Measurements from ENCODE around the gene SYNGR4. TPM values are rescaled to one million over a fixed set of nuclear protein-coding genes. Genes with fewer than 3 reads are reported as not detected.

The SYNGR4 gene
- total RNA-seq, 1 experiment from 2014 or later, result not detected

DNA sequence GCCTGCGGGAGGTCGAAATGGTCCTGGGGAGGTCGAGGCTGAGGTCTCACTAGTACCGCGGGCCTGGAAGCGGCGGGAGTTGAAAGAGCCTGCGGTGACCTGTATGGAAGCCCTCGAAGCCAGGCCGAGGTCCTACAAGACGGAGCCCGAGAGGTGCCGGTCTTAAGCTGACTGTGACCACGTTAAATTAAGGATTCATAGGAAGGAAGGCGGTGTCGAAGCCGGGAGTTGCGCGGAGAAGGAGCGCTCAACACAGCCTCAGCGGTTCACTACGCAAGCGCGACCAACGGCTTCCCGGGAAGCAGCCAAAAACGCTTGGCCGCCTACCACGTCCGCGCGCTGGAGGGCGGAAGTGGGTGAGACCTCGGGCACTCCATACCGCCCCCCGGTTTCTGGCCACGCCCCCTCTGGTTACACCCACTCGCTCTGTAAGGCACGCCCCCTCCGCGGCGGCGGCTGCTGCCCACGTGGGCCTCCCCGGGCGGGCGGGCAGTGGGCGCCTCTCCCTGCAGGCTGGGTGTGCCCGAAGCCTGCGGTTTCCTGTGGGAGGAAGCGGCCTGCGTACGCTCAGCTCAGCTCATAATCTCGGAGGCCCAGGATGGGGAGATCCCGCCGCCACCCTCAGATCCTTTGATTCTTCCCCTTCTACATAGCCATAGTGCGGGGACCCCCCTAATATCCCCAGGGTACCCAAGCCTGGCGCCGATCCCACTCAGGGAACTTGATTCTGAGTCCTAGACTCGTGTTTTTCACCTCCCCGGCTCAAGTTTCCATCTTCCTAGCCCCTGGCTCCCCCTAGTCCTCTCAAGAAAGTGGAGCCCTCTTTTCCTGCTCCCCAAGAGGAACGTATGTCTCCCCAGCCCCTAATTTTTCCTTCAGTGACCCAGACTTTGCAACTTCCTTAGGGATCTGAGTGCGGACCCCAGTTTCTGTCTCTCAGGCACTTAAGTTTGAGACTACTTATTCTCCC lies 42.3 kb upstream of the SYNGR4 start:
- ChIA-PET POLR2A (interaction anchor here (1.0 to 1.8 kb wide), 6 partner anchors 7 to 267 kb away, joined by 3 to 16 read pairs (median 3); partner anchors contain the start of gene KDELR1), CTCF (interaction anchor here (0.6 to 12.8 kb wide), 22 partner anchors 7 to 267 kb away, joined by 3 to 404 read pairs (median 4); partner anchors contain the start of genes KDELR1, SYNGR4 and TMEM143)
- peaks cover 43% of the 10 kb centered on the region for H3K27me3 Mint-ChIP-seq (ENCODE audit: low read depth)
- peaks cover 53% of the 10 kb centered on the region for H3K4me1 Mint-ChIP-seq
- no peaks in the 10 kb centered on the region for H3K36me3 Mint-ChIP-seq
- H3K4me3 Mint-ChIP-seq, result peak overlapping the region; percentile 91
- H3K27ac Mint-ChIP-seq, result peak overlapping the region; percentile 98
- H3K9me3 Mint-ChIP-seq, result no peaks in the 10 kb centered on the region
- ATAC-seq (peak; percentile 56), DNase-seq (ENCODE audit: low spot score) (peak; percentile 97)
- TF ChIP-seq, protein P1, sequence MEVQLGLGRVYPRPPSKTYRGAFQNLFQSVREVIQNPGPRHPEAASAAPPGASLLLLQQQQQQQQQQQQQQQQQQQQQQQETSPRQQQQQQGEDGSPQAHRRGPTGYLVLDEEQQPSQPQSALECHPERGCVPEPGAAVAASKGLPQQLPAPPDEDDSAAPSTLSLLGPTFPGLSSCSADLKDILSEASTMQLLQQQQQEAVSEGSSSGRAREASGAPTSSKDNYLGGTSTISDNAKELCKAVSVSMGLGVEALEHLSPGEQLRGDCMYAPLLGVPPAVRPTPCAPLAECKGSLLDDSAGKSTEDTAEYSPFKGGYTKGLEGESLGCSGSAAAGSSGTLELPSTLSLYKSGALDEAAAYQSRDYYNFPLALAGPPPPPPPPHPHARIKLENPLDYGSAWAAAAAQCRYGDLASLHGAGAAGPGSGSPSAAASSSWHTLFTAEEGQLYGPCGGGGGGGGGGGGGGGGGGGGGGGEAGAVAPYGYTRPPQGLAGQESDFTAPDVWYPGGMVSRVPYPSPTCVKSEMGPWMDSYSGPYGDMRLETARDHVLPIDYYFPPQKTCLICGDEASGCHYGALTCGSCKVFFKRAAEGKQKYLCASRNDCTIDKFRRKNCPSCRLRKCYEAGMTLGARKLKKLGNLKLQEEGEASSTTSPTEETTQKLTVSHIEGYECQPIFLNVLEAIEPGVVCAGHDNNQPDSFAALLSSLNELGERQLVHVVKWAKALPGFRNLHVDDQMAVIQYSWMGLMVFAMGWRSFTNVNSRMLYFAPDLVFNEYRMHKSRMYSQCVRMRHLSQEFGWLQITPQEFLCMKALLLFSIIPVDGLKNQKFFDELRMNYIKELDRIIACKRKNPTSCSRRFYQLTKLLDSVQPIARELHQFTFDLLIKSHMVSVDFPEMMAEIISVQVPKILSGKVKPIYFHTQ (CRISPR knock-in tag; IDR thresholded peaks at IDR 0.05), result no peak
- TF ChIP-seq TEAD1 (CRISPR knock-in tag; IDR thresholded peaks at IDR 0.05), result peak; percentile 10; the same call in 1 of the 2 replicates
- TF ChIP-seq OVOL2 (CRISPR knock-in tag; IDR thresholded peaks at IDR 0.05; ENCODE audit: borderline replicate concordance), result no peak
- TF ChIP-seq, protein P2, sequence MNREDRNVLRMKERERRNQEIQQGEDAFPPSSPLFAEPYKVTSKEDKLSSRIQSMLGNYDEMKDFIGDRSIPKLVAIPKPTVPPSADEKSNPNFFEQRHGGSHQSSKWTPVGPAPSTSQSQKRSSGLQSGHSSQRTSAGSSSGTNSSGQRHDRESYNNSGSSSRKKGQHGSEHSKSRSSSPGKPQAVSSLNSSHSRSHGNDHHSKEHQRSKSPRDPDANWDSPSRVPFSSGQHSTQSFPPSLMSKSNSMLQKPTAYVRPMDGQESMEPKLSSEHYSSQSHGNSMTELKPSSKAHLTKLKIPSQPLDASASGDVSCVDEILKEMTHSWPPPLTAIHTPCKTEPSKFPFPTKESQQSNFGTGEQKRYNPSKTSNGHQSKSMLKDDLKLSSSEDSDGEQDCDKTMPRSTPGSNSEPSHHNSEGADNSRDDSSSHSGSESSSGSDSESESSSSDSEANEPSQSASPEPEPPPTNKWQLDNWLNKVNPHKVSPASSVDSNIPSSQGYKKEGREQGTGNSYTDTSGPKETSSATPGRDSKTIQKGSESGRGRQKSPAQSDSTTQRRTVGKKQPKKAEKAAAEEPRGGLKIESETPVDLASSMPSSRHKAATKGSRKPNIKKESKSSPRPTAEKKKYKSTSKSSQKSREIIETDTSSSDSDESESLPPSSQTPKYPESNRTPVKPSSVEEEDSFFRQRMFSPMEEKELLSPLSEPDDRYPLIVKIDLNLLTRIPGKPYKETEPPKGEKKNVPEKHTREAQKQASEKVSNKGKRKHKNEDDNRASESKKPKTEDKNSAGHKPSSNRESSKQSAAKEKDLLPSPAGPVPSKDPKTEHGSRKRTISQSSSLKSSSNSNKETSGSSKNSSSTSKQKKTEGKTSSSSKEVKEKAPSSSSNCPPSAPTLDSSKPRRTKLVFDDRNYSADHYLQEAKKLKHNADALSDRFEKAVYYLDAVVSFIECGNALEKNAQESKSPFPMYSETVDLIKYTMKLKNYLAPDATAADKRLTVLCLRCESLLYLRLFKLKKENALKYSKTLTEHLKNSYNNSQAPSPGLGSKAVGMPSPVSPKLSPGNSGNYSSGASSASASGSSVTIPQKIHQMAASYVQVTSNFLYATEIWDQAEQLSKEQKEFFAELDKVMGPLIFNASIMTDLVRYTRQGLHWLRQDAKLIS (CRISPR knock-in tag; IDR thresholded peaks at IDR 0.05; ENCODE audit: borderline replicate concordance), result no peak
- TF ChIP-seq ZNF138 (CRISPR knock-in tag; conservative IDR thresholded peaks at IDR 0.05), result no peak
- peak; percentile 13; the same call in 1 of the 2 replicates for TF ChIP-seq ESRRA (CRISPR knock-in tag; IDR thresholded peaks at IDR 0.05; ENCODE audit: borderline replicate concordance)
- TF ChIP-seq, protein P3, sequence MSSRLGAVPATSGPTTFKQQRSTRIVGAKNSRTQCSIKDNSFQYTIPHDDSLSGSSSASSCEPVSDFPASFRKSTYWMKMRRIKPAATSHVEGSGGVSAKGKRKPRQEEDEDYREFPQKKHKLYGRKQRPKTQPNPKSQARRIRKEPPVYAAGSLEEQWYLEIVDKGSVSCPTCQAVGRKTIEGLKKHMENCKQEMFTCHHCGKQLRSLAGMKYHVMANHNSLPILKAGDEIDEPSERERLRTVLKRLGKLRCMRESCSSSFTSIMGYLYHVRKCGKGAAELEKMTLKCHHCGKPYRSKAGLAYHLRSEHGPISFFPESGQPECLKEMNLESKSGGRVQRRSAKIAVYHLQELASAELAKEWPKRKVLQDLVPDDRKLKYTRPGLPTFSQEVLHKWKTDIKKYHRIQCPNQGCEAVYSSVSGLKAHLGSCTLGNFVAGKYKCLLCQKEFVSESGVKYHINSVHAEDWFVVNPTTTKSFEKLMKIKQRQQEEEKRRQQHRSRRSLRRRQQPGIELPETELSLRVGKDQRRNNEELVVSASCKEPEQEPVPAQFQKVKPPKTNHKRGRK (CRISPR knock-in tag; IDR thresholded peaks at IDR 0.05; ENCODE audit: borderline replicate concordance), result no peak
- TF ChIP-seq, protein P4, sequence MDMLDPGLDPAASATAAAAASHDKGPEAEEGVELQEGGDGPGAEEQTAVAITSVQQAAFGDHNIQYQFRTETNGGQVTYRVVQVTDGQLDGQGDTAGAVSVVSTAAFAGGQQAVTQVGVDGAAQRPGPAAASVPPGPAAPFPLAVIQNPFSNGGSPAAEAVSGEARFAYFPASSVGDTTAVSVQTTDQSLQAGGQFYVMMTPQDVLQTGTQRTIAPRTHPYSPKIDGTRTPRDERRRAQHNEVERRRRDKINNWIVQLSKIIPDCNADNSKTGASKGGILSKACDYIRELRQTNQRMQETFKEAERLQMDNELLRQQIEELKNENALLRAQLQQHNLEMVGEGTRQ (CRISPR knock-in tag; IDR thresholded peaks at IDR 0.05), result peak; percentile 89
- TF ChIP-seq ZNF423 (CRISPR knock-in tag; IDR thresholded peaks at IDR 0.05), result peak; percentile 46; the same call in 1 of the 2 replicates
- TF ChIP-seq NR3C1 (CRISPR knock-in tag; conservative IDR thresholded peaks at IDR 0.05; ENCODE audit: low read depth), result no peak
- TF ChIP-seq FOXP1 (CRISPR knock-in tag; IDR thresholded peaks at IDR 0.05; ENCODE audit: borderline replicate concordance), result peak; percentile 82; the same call in 1 of the 2 replicates
- no peak for TF ChIP-seq NR2C2 (CRISPR knock-in tag; IDR thresholded peaks at IDR 0.05)
- peak; percentile 6; the same call in 1 of the 2 replicates for TF ChIP-seq ZNF232 (CRISPR knock-in tag; IDR thresholded peaks at IDR 0.05)
- TF ChIP-seq, protein P5, sequence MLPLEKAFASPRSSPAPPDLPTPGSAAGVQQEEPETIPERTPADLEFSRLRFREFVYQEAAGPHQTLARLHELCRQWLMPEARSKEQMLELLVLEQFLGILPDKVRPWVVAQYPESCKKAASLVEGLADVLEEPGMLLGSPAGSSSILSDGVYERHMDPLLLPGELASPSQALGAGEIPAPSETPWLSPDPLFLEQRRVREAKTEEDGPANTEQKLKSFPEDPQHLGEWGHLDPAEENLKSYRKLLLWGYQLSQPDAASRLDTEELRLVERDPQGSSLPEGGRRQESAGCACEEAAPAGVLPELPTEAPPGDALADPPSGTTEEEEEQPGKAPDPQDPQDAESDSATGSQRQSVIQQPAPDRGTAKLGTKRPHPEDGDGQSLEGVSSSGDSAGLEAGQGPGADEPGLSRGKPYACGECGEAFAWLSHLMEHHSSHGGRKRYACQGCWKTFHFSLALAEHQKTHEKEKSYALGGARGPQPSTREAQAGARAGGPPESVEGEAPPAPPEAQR (CRISPR knock-in tag; IDR thresholded peaks at IDR 0.05), result no peak
- no peak for TF ChIP-seq RELA (CRISPR knock-in tag; IDR thresholded peaks at IDR 0.05; ENCODE audit: borderline replicate concordance)
- TF ChIP-seq, protein P6, sequence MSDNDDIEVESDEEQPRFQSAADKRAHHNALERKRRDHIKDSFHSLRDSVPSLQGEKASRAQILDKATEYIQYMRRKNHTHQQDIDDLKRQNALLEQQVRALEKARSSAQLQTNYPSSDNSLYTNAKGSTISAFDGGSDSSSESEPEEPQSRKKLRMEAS (CRISPR knock-in tag; IDR thresholded peaks at IDR 0.05), result peak; percentile 86
- peak; percentile 47; the same call in 1 of the 2 replicates for TF ChIP-seq FOXK1 (CRISPR knock-in tag; IDR thresholded peaks at IDR 0.05)
- 0 out of 2 replicates have a peak, but pooled peaks have one; percentile 17 for TF ChIP-seq NFE2L1 (CRISPR knock-in tag; IDR thresholded peaks at IDR 0.05)
- TF ChIP-seq, protein P7, sequence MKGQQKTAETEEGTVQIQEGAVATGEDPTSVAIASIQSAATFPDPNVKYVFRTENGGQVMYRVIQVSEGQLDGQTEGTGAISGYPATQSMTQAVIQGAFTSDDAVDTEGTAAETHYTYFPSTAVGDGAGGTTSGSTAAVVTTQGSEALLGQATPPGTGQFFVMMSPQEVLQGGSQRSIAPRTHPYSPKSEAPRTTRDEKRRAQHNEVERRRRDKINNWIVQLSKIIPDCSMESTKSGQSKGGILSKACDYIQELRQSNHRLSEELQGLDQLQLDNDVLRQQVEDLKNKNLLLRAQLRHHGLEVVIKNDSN (CRISPR knock-in tag; IDR thresholded peaks at IDR 0.05), result peak; percentile 90
- no peak for TF ChIP-seq EMX1 (CRISPR knock-in tag; IDR thresholded peaks at IDR 0.05)
- peak; percentile 95 for TF ChIP-seq SP1 (CRISPR knock-in tag; conservative IDR thresholded peaks at IDR 0.05)
- TF ChIP-seq ATF1 (CRISPR knock-in tag; IDR thresholded peaks at IDR 0.05), result no peak
- TF ChIP-seq TP53 (CRISPR knock-in tag; IDR thresholded peaks at IDR 0.05), result no peak

Data from WTC11 (cell line).